Left forelimb (tissue), 1 donor: Measurements from ENCODE around the gene TRIM58.

ENCODE experiments used
- DNase-seq: peaks from one replicate; pipeline ENCODE4 v3.0.0-alpha.2; 2018; ENCODE audit warnings: low spot score

TRIM58 gene

GRCh38 chr1:247895163-247895637, 38.2 kb downstream of the TRIM58 start, which contains the start of gene OR2W3:
Gene OR2W3, plus strand, starts transcription at chr1:247895587. Its CDS starts 0 bp downstream, at chr1:247895587.
- no peak for DNase-seq

- no peak for DNase-seq
Measured at GRCh38 chr1:247895976-247896375, 39.0 kb downstream of the TRIM58 start.

- no peak for DNase-seq
Measured at GRCh38 chr1:247904122-247904521, 47.1 kb downstream of the TRIM58 start.

GRCh38 chr1:247905181-247905580, 48.2 kb downstream of the TRIM58 start:
- DNase-seq: no peak

GRCh38 chr1:247905910-247906503, 49.0 kb downstream of the TRIM58 start:
- DNase-seq: no peak

- DNase-seq: no peak
Measured at GRCh38 chr1:247906504-247907047, 49.6 kb downstream of the TRIM58 start.

- DNase-seq: no peak
Measured at GRCh38 chr1:247908766-247909165, 51.8 kb downstream of the TRIM58 start.

GRCh38 chr1:247913786-247914185, 56.8 kb downstream of the TRIM58 start:
- DNase-seq: no peak

GRCh38 chr1:247914941-247915662, 58.1 kb downstream of the TRIM58 start:
- DNase-seq: no peak

GRCh38 chr1:247919952-247920351, 63.0 kb downstream of the TRIM58 start, which contains the start of gene OR2T8:
Gene OR2T8, plus strand, starts transcription at chr1:247920252. Its CDS starts 766 bp downstream, at chr1:247921018.
- no peak for DNase-seq

- no peak for DNase-seq
Measured at GRCh38 chr1:247923941-247924340, 67.0 kb downstream of the TRIM58 start.

- DNase-seq: no peak
Measured at GRCh38 chr1:247924868-247925267, 67.9 kb downstream of the TRIM58 start, which contains the start of gene OR2AJ1. Gene OR2AJ1, plus strand, starts transcription at chr1:247924889. Its CDS starts 8,880 bp downstream, at chr1:247933769.
